RWPE1 (cell line): Measurements from ENCODE around the gene EVL.
"Not testable (repeated sequence)": the region's sequence is repeated elsewhere in the genome, so short reads cannot be mapped to it uniquely, and the experiment has no call there.

Experiments used
- CTCF ChIA-PET: fragments of 350-600 bp; sonication (Branson Sonifier 250); formaldehyde crosslinking; extraction: SDS; loops from one replicate; lab custom pipeline; 2021; lab: Yijun Ruan, JAX
- POLR2A ChIA-PET: fragments of 400-600 bp; formaldehyde crosslinking; extraction: SDS; loops from one replicate; lab custom pipeline; 2020; ENCODE audit warnings: antibody characterized with exemption; ENCODE audit not compliant: low non-redundant PET; lab: Yijun Ruan, JAX
- DNase-seq: peaks from one replicate; pipeline ENCODE4 v3.0.0; 2012; ENCODE audit warnings: low spot score
- H3K27ac ChIP-seq: fragments of 450-650 bp; 2 replicates; pipeline ENCODE4 v1.5.1; 2017
- TF ChIP-seq, protein P1 (sequence below): fragments of 450-650 bp; conservative IDR thresholded peaks from 2 replicates; pipeline ENCODE4 v1.5.1; 2017; ENCODE audit warnings: low read depth, mild to moderate bottlenecking

The EVL gene

DNA sequence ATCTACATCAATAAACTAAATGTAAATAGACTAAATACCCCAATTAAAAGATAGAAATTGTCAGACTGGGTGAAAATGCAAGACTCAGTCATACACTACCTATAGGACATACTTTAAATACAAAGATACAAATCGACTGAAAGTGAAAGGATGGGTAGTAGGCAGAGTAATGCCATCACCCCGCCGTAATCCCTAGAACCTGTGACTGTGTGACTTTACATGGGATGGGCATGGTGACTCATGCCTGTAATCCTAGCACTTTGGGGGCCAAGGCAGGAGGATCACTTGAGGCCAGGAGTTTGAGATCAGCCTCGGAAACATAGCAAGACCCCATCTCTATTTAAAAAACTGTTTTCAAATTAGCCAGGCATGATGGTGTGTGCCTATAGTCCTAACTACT lies 2.6 kb upstream of the EVL start:
- DNase-seq, result no peak
- POLR2A ChIA-PET, result no interaction called here
- CTCF ChIA-PET, result no interaction called here
- no peak overlapping the region for H3K27ac ChIP-seq
- TF ChIP-seq, protein P1, sequence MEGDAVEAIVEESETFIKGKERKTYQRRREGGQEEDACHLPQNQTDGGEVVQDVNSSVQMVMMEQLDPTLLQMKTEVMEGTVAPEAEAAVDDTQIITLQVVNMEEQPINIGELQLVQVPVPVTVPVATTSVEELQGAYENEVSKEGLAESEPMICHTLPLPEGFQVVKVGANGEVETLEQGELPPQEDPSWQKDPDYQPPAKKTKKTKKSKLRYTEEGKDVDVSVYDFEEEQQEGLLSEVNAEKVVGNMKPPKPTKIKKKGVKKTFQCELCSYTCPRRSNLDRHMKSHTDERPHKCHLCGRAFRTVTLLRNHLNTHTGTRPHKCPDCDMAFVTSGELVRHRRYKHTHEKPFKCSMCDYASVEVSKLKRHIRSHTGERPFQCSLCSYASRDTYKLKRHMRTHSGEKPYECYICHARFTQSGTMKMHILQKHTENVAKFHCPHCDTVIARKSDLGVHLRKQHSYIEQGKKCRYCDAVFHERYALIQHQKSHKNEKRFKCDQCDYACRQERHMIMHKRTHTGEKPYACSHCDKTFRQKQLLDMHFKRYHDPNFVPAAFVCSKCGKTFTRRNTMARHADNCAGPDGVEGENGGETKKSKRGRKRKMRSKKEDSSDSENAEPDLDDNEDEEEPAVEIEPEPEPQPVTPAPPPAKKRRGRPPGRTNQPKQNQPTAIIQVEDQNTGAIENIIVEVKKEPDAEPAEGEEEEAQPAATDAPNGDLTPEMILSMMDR, result no peak

DNA sequence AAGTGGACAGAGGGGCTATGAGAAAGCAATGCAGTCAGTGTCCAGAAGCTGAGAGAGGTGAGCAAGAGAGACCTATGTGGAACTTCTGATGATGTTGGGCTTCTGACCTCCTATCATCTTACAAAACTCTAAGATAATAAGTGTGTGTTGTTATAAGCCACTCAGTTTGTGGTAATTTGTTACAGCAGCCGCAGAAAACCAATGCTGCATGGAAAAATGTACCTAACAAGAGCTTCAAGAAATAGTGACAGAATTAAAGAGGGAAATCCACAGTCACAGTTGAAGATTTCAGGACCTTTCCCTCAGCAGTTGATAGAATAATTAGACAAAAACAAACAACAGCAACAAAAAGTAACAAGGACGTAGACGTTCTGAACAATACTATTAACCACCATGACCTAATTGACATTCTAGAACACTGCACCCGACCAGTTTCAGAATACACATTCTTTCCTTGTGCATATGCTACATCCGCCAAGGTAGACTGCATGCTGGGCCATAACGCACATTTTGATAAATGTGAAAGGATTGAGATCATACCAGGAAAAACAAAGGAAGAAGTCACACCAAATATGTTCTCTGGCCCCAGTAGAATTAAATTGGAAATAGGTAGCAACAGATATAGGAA lies 1.8 kb upstream of the EVL start:
- CTCF ChIA-PET, result no interaction called here
- POLR2A ChIA-PET, result no interaction called here
- no peak for DNase-seq
- H3K27ac ChIP-seq, result no peak overlapping the region
- TF ChIP-seq, protein P1, result no peak

DNA sequence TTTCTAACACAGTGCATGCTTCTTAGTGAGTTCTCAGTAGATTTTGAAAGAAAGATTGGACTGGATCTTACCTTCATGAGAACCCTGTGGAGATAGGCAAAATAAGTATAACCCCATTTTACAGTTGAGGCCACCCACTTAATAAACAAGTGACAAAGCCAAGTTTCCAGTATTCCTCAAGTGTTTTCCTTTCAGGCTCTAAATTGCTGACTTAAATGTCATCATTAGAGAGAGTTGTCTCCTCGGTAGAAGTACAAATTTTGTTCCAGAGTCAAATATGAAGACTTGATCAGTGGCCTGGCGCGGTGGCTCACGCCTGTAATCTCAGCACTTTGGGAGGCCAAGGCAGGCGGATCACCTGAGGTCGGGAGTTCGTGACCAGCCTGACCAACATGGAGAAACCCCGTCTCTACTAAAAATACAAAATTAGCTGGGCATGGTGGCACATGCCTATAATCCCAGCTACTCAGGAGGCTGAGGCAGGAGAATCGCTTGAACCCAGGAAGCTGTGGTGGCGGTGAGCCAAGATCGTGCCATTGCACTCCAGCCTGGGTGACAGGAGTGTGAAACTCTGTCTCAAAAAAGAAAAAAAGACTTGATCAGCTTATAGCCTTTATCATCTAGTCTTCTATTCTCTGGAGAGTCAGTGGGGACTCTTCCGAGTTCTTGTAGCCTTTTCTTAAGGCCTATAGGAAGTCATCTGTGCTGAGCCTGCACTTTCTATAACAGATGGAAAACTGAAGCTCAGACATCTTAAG lies 708 bp upstream of the EVL start:
- POLR2A ChIA-PET, H3K27ac ChIP-seq, DNase-seq: not testable (repeated sequence)
- CTCF ChIA-PET, result interaction anchor here (0.9 kb wide), 1 partner anchor 43 kb away, joined by 3 read pairs; no protein-coding TSS in a partner anchor

DNA sequence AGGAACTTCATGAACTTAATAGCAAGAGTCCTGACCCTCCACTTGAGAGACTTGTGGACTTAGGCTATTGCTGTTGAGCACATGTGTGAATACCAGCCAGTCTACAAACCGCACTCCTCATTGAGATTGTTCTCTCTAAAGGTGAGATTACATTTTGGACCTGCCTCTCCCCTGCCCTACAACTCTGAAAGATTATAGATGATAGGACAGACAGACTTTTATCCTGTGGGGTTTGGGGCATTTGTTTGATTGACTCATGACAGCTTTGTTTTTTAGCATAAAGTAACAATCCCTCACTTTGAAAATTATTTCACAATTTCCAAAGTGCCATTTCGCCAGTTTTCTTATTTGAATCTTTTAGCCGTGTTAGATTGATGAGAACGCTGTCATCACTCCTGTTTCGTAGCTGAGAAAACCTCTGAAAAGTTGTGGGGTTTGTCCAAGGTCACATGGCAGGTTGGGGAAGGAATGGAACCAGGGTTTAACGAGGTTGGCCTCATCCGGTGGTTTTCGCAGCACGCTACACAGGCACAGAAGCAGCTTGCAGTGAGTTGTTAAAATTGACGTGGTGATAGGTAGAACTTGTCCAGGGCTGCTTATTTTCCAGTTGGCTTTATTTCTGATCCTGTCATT lies 836 bp downstream of the EVL start:
- ChIA-PET CTCF (no interaction called here), POLR2A (no interaction called here)
- no peak overlapping the region for H3K27ac ChIP-seq
- no peak for DNase-seq
- TF ChIP-seq, protein P1, result no peak

DNA sequence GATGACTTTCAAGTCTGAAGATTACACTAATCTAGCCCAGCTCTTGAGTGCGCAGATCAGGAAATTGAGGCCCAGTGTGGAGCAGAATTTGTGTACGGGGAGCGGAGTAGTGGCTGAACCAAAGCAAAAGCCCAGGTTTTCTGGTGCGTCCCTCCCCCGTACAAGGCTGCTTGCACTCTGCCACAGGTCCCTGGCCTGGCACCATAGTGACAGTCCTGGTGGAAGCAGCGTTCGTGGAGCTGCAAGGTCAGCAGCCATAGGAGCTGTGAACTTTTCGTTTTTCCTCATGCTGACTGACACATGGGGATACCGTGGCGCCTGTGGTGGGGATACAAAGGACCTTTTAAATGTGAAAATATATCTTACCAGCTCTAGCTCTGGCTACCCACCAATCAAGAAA lies 1.7 kb downstream of the EVL start:
- TF ChIP-seq, protein P1, result no peak
- DNase-seq, result no peak
- H3K27ac ChIP-seq, result no peak overlapping the region
- ChIA-PET CTCF (no interaction called here), POLR2A (no interaction called here)

DNA sequence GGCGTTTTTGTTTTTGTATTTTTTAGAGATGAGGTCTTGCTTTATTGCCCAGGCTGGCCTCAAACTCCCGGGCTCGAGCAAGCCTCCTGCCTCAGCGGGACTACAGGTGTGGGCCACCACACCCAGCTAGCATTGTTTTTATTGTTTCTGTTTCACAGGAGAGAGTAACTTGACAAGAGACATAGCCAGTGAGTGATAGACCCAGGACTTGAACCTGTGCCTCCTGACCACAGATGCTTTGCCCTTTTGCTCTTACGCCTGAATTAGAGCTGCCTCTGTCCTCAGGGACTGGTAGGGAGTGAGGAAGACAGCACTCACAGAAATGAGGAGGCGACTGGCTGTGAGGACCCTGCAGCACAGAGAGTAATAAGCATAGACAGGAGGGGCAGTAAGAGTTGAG lies 2.3 kb downstream of the EVL start:
- ChIA-PET CTCF (no interaction called here), POLR2A (no interaction called here)
- TF ChIP-seq, protein P1, result no peak
- no peak for DNase-seq
- H3K27ac ChIP-seq, result no peak overlapping the region; the same call in 1 of the 2 replicates
